Activated CD4-positive, alpha-beta T cell treated with anti-CD3 and anti-CD28 coated beads, Interleukin-2, amount 10 ng/mL, durations not matched to agents 24 days and 14 days (primary cell): ENCODE data around the gene PLEKHA7. TPM values are rescaled to one million over a fixed set of nuclear protein-coding genes. Genes with fewer than 3 reads are reported as not detected.
"Not testable (repeated sequence)": the region's sequence is repeated elsewhere in the genome, so short reads cannot be mapped to it uniquely, and the experiment has no call there.

Experiments
- DNase-seq: peaks from one replicate; pipeline ENCODE4 v3.0.0; 2022
- H3K27ac Mint-ChIP-seq: one replicate; pipeline ENCODE4 v1.8.0; 2022; ENCODE audit warnings: mild to moderate bottlenecking, mixed read lengths
- H3K27me3 Mint-ChIP-seq: one replicate; pipeline ENCODE4 v1.8.0; 2022; ENCODE audit warnings: mixed read lengths
- H3K36me3 Mint-ChIP-seq: one replicate; pipeline ENCODE4 v1.8.0; 2022; ENCODE audit warnings: low read depth, mild to moderate bottlenecking, mixed read lengths
- H3K4me1 Mint-ChIP-seq: one replicate; pipeline ENCODE4 v1.8.0; 2021; ENCODE audit warnings: mixed read lengths
- H3K4me3 Mint-ChIP-seq: one replicate; pipeline ENCODE4 v1.8.0; 2022; ENCODE audit warnings: mild to moderate bottlenecking, moderate library complexity, mixed read lengths
- H3K9me3 Mint-ChIP-seq: one replicate; pipeline ENCODE4 v1.8.0; 2021; ENCODE audit warnings: mixed read lengths
- intact Hi-C: fragments of 100-400 bp; cut with micrococcal nuclease; formaldehyde crosslinking; loops from one replicate; pipeline ENCODE4 v1.15.1; 2023
- total RNA-seq: library from RNA; stranded (reverse); gene quantifications from 2 replicates; pipeline ENCODE4 v1.2.3, GENCODE V29; 2022

The PLEKHA7 gene
- total RNA-seq, 1 donor from 2014 or later: 16.7 TPM

- H3K9me3 Mint-ChIP-seq: no peaks in the 10 kb centered on the region
- H3K4me1 Mint-ChIP-seq: no peaks in the 10 kb centered on the region
- peaks cover 6% of the 10 kb centered on the region for H3K27me3 Mint-ChIP-seq
- H3K27ac Mint-ChIP-seq: no peak overlapping the region
- no peak for DNase-seq
- intact Hi-C loops: no loop called here
- H3K36me3 Mint-ChIP-seq: no peaks in the 10 kb centered on the region
- no peak overlapping the region for H3K4me3 Mint-ChIP-seq
Measured at GRCh38 chr11:16933291-16933690, 80.9 kb downstream of the PLEKHA7 start.

GRCh38 chr11:16928044-16928443 lies 86.2 kb downstream of the PLEKHA7 start:
- intact Hi-C loops: loop anchor here (5.0 kb wide), 1 partner anchor 144 kb away; no protein-coding TSS in a partner anchor
- H3K36me3 Mint-ChIP-seq: no peaks in the 10 kb centered on the region
- peaks cover 38% of the 10 kb centered on the region for H3K27me3 Mint-ChIP-seq
- peaks cover 17% of the 10 kb centered on the region for H3K4me1 Mint-ChIP-seq
- H3K4me3 Mint-ChIP-seq: no peak overlapping the region
- H3K27ac Mint-ChIP-seq: no peak overlapping the region
- H3K9me3 Mint-ChIP-seq: no peaks in the 10 kb centered on the region
- DNase-seq: no peak

GRCh38 chr11:16926883-16927626 lies 87.2 kb downstream of the PLEKHA7 start:
- Mint-ChIP-seq H3K4me1 (peaks cover 17% of the 10 kb centered on the region), H3K27ac (no peak overlapping the region), H3K4me3 (no peak overlapping the region), H3K36me3 (no peaks in the 10 kb centered on the region), H3K9me3 (no peaks in the 10 kb centered on the region), H3K27me3 (peaks cover 44% of the 10 kb centered on the region)
- DNase-seq: no peak
- intact Hi-C loops: loop anchor here (1.0 to 5.0 kb wide), 2 partner anchors 107 to 145 kb away; no protein-coding TSS in a partner anchor

- Mint-ChIP-seq H3K27ac (peak overlapping the region; percentile 83), H3K4me3 (peak overlapping the region; percentile 89), H3K9me3 (no peaks in the 10 kb centered on the region), H3K27me3 (peaks cover 44% of the 10 kb centered on the region), H3K36me3 (no peaks in the 10 kb centered on the region), H3K4me1 (peaks cover 17% of the 10 kb centered on the region)
- DNase-seq: peak; percentile 75
- intact Hi-C loops: loop anchor here (1.0 to 5.0 kb wide), 3 partner anchors 61 to 147 kb away; no protein-coding TSS in a partner anchor
Measured at GRCh38 chr11:16925561-16926065, 88.6 kb downstream of the PLEKHA7 start.

- Mint-ChIP-seq H3K9me3 (no peaks in the 10 kb centered on the region), H3K4me3 (peak overlapping the region; percentile 89), H3K36me3 (no peaks in the 10 kb centered on the region), H3K27me3 (peaks cover 46% of the 10 kb centered on the region), H3K27ac (no peak overlapping the region), H3K4me1 (peaks cover 17% of the 10 kb centered on the region)
- DNase-seq: no peak
- intact Hi-C loops: loop anchor here (1.0 to 5.0 kb wide), 3 partner anchors 22 to 147 kb away; no protein-coding TSS in a partner anchor
Measured at GRCh38 chr11:16924826-16925560, 89.2 kb downstream of the PLEKHA7 start.

- intact Hi-C loops: loop anchor here (1.0 kb wide), 1 partner anchor 21 kb away; no protein-coding TSS in a partner anchor
- no peak for DNase-seq
- Mint-ChIP-seq H3K27me3 (peaks cover 46% of the 10 kb centered on the region), H3K36me3 (no peaks in the 10 kb centered on the region), H3K4me3 (peak overlapping the region; percentile 89), H3K4me1 (peaks cover 17% of the 10 kb centered on the region), H3K27ac (peak overlapping the region; percentile 4), H3K9me3 (no peaks in the 10 kb centered on the region)
Measured at GRCh38 chr11:16924462-16924825, 89.8 kb downstream of the PLEKHA7 start.

- no peaks in the 10 kb centered on the region for H3K9me3 Mint-ChIP-seq
- peak overlapping the region; percentile 89 for H3K4me3 Mint-ChIP-seq
- intact Hi-C loops: loop anchor here (1.0 kb wide), 1 partner anchor 21 kb away; no protein-coding TSS in a partner anchor
Measured at GRCh38 chr11:16923987-16924386, 90.2 kb downstream of the PLEKHA7 start.

GRCh38 chr11:16921668-16922067 lies 92.5 kb downstream of the PLEKHA7 start:
- Mint-ChIP-seq H3K36me3 (peaks cover 3% of the 10 kb centered on the region), H3K27ac (no peak overlapping the region), H3K27me3 (peaks cover 34% of the 10 kb centered on the region), H3K9me3 (no peaks in the 10 kb centered on the region), H3K4me1 (peaks cover 22% of the 10 kb centered on the region), H3K4me3 (no peak overlapping the region)
- no peak for DNase-seq
- intact Hi-C loops: no loop called here

More at GRCh38 chr11:16923987-16924386, 90.2 kb downstream of the PLEKHA7 start:
- Mint-ChIP-seq H3K4me1 (peaks cover 17% of the 10 kb centered on the region), H3K27ac (no peak overlapping the region), H3K27me3 (peaks cover 45% of the 10 kb centered on the region), H3K36me3 (no peaks in the 10 kb centered on the region)
- no peak for DNase-seq

- Mint-ChIP-seq H3K27me3 (peaks cover 28% of the 10 kb centered on the region), H3K9me3 (no peaks in the 10 kb centered on the region), H3K27ac (no peak overlapping the region), H3K4me3 (no peak overlapping the region), H3K36me3 (peaks cover 3% of the 10 kb centered on the region), H3K4me1 (peaks cover 19% of the 10 kb centered on the region)
- intact Hi-C loops: no loop called here
- no peak for DNase-seq
Measured at GRCh38 chr11:16921019-16921418, 93.2 kb downstream of the PLEKHA7 start.

- H3K27ac Mint-ChIP-seq: no peak overlapping the region
- peaks cover 15% of the 10 kb centered on the region for H3K4me1 Mint-ChIP-seq
- no peak for DNase-seq
- peaks cover 3% of the 10 kb centered on the region for H3K36me3 Mint-ChIP-seq
- H3K27me3 Mint-ChIP-seq: peaks cover 24% of the 10 kb centered on the region
- no peaks in the 10 kb centered on the region for H3K9me3 Mint-ChIP-seq
- H3K4me3 Mint-ChIP-seq: no peak overlapping the region
- intact Hi-C loops: no loop called here
Measured at GRCh38 chr11:16920559-16920958, 93.7 kb downstream of the PLEKHA7 start.

GRCh38 chr11:16918543-16919182 lies 95.6 kb downstream of the PLEKHA7 start:
- peaks cover 13% of the 10 kb centered on the region for H3K27me3 Mint-ChIP-seq
- intact Hi-C loops, DNase-seq, H3K4me3 Mint-ChIP-seq, H3K4me1 Mint-ChIP-seq, H3K9me3 Mint-ChIP-seq, H3K36me3 Mint-ChIP-seq, H3K27ac Mint-ChIP-seq: not testable (repeated sequence)

- intact Hi-C loops: no loop called here
- no peak overlapping the region for H3K27ac Mint-ChIP-seq
- H3K9me3 Mint-ChIP-seq: no peaks in the 10 kb centered on the region
- H3K4me3 Mint-ChIP-seq: no peak overlapping the region
- no peak for DNase-seq
- peaks cover 3% of the 10 kb centered on the region for H3K36me3 Mint-ChIP-seq
- H3K4me1 Mint-ChIP-seq: peaks cover 6% of the 10 kb centered on the region
- H3K27me3 Mint-ChIP-seq: peaks cover 6% of the 10 kb centered on the region
Measured at GRCh38 chr11:16917941-16918340, 96.3 kb downstream of the PLEKHA7 start.

GRCh38 chr11:16912692-16913111 lies 101.5 kb downstream of the PLEKHA7 start:
- intact Hi-C loops: no loop called here
- Mint-ChIP-seq H3K36me3 (peaks cover 2% of the 10 kb centered on the region), H3K27me3 (no peaks in the 10 kb centered on the region), H3K4me3 (no peak overlapping the region), H3K27ac (no peak overlapping the region), H3K9me3 (no peaks in the 10 kb centered on the region), H3K4me1 (peaks cover 23% of the 10 kb centered on the region)
- no peak for DNase-seq
